ENCODE measurements around the gene BMPER.

BMPER gene

GRCh38 chr7:33950047-33950714, 44.8 kb downstream of the BMPER start:
- H3K4me3 ChIP-seq (ENCODE audit: low read length) = no peak overlapping the region
- no peak for TF ChIP-seq ZNF274 (IDR thresholded peaks at IDR 0.05; ENCODE audit: low read depth, low read length)

- H3K4me3 ChIP-seq (ENCODE audit: low read length) = no peak overlapping the region
- TF ChIP-seq ZNF274 (IDR thresholded peaks at IDR 0.05; ENCODE audit: low read depth, low read length) = no peak
Observed at GRCh38 chr7:33952824-33953223, 47.5 kb downstream of the BMPER start.

- no peak for TF ChIP-seq ZNF274 (IDR thresholded peaks at IDR 0.05; ENCODE audit: low read depth, low read length)
- H3K4me3 ChIP-seq (ENCODE audit: low read length) = no peak overlapping the region
Observed at GRCh38 chr7:33958104-33958503, 52.8 kb downstream of the BMPER start.

DNA sequence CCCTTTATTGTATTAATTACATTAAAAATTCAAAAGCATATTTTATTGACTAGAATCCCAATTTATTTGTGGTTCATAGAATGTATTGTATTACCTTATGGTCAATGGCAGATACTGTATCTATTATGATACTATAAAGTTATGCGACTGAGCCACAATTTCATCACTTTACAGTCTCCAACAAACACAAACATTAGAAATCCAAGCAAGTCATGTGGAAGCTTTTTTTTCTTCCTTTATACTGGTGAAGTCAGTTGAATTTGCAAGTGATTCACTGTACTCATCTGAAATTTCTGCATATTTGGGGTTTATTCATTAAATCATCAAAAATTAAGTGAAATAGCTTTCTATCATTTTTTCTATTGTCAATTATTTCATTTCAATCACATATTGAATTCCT, 54.3 kb downstream of the BMPER start:
- no peak overlapping the region for H3K4me3 ChIP-seq (ENCODE audit: low read length)

DNA sequence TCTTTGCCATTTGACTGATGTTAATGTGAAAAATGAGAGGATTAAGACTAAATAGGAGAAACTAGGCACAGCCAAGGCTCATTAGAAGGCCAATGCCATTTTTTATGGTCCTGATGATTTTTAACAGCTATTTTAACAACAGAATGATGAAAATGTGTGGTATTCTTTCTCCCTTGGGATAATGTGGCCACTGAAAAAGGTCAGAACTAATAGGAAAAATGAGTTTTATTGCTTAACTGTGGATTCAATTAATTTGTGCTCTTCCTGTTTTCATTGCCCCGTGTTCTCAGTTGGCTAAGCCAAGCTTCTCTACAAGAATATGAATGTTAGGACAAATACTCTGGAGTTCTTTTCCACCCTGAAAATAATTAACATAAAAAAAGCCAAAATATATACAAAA, 56.6 kb downstream of the BMPER start:
- no peak for TF ChIP-seq ZNF274 (IDR thresholded peaks at IDR 0.05; ENCODE audit: low read depth, low read length)
- H3K4me3 ChIP-seq (ENCODE audit: low read length) = no peak overlapping the region

More for the DNA sequence above, 54.3 kb downstream of the BMPER start:
- TF ChIP-seq ZNF274 (IDR thresholded peaks at IDR 0.05; ENCODE audit: low read depth, low read length) = no peak

GRCh38 chr7:33964417-33965182, 59.3 kb downstream of the BMPER start:
- TF ChIP-seq ZNF274 (IDR thresholded peaks at IDR 0.05; ENCODE audit: low read depth, low read length) = no peak
- H3K4me3 ChIP-seq (ENCODE audit: low read length) = no peak overlapping the region

- no peak overlapping the region for H3K4me3 ChIP-seq (ENCODE audit: low read length)
- TF ChIP-seq ZNF274 (IDR thresholded peaks at IDR 0.05; ENCODE audit: low read depth, low read length) = no peak
Observed at GRCh38 chr7:33965183-33965744, 59.9 kb downstream of the BMPER start.

DNA sequence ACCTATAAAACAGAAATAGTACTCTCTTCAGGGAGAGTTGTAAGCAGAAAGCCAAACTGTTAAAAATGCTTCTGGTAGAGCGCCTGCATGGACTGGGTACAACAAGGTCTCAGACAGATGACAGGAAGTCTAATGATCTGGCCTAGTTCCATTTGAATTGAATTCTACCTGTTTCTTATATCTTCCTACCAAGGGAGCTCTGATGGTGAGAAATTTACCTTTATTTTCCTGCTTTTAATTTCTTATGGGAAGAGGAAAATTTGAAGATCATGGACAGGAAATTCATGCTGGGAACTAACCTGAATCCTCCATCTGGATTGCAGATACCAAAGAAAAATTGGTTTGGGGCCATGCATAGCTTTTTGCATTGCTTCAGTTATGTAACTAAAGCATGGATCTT, 63.3 kb downstream of the BMPER start:
- TF ChIP-seq ZNF274 (IDR thresholded peaks at IDR 0.05; ENCODE audit: low read depth, low read length) = no peak
- H3K4me3 ChIP-seq (ENCODE audit: low read length) = no peak overlapping the region

DNA sequence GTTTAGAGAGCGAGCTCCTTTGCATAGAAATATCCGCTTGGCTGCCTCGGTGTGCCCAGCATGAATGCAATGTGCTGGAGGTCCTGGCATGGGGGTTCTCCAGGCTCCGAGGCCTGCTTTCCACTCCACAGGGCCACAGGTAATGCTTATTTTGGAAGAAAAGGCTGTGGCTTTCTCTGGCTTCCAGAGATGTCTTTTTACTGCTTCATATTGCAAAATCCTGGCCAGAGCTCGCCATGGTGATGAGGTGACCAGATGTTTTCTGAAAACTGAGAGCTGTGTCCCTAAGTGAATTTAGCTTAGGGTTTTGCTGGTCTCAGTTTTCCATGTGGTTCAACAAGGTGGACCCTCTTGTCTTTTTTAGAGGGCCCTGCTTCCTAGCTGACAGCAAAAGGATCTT, 65.2 kb downstream of the BMPER start:
- no peak overlapping the region for H3K4me3 ChIP-seq (ENCODE audit: low read length)
- no peak for TF ChIP-seq ZNF274 (IDR thresholded peaks at IDR 0.05; ENCODE audit: low read depth, low read length)

GRCh38 chr7:33971106-33971505, 65.8 kb downstream of the BMPER start:
- H3K4me3 ChIP-seq (ENCODE audit: low read length) = no peak overlapping the region
- no peak for TF ChIP-seq ZNF274 (IDR thresholded peaks at IDR 0.05; ENCODE audit: low read depth, low read length)

DNA sequence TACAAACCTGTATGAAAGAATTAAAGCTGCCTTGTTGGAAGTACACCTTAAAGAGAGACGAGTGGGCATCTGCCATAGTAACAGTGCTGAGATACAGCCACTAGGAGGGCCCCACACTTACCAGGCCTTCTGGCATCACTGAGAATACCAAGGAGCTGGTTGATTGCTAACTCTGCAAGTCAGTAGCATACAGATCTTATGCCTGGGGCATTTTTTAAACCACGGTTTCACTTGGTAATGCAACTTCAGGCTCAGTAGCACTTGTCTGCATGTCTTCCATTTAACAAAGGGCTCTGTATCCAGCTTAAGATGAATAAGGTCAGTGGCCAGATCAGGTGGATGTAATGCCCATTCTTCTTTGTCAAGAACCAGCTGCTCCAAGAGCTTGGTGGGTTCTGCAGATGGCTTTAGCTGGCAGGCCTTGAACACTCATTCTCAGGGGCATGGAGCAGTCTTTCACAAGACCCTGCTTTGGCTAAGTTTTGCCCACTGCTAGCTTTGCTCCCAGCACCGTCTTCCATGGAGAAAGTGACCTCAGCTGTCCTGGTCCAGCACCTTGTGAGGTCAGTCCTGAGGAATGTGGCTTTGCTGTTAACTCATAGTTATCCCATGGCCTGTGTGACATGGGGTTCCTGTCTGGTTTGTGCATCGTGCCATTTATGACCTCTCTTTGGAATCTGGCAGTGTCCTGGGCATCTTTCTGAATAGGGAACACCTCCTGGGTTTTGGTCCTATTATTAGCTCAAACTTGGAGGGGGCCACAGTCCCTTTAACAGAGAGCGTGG, 68.1 kb downstream of the BMPER start:
- no peak for TF ChIP-seq ZNF274 (IDR thresholded peaks at IDR 0.05; ENCODE audit: low read depth, low read length)
- H3K4me3 ChIP-seq (ENCODE audit: low read length) = no peak overlapping the region

- H3K4me3 ChIP-seq (ENCODE audit: low read length) = no peak overlapping the region
- no peak for TF ChIP-seq ZNF274 (IDR thresholded peaks at IDR 0.05; ENCODE audit: low read depth, low read length)
Observed at GRCh38 chr7:33979300-33979806, 74.0 kb downstream of the BMPER start.

GRCh38 chr7:33979807-33980355, 74.5 kb downstream of the BMPER start:
- TF ChIP-seq ZNF274 (IDR thresholded peaks at IDR 0.05; ENCODE audit: low read depth, low read length) = no peak

GRCh38 chr7:33981226-33981625, 75.9 kb downstream of the BMPER start:
- H3K4me3 ChIP-seq (ENCODE audit: low read length) = no peak overlapping the region
- TF ChIP-seq ZNF274 (IDR thresholded peaks at IDR 0.05; ENCODE audit: low read depth, low read length) = no peak

More at GRCh38 chr7:33979807-33980355, 74.5 kb downstream of the BMPER start:
- no peak overlapping the region for H3K4me3 ChIP-seq (ENCODE audit: low read length)

All from GM08714 (cell line).